ENCODE data around the gene CTDP1.

DNA sequence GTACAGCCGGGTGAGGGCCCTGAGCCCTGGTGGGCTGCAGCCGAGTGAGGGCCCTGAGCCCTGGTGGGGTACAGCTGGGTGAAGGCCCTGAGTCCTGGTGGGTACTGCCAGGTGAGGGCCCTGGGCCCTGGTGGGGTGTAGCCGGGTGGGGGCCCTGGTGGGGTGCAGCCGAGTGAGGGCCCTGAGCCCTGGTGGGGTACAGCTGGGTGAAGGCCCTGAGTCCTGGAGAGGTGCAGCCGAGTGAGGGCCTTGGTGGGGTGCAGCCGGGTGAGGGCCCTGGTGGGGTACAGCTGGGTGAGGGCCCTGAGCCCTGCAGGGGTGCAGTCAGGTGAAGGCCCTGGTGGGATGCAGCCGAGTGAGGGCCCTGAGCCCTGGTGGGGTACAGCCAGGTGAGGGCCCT is 37.5 kb downstream of the CTDP1 start:
- TF ChIP-seq, protein P1, sequence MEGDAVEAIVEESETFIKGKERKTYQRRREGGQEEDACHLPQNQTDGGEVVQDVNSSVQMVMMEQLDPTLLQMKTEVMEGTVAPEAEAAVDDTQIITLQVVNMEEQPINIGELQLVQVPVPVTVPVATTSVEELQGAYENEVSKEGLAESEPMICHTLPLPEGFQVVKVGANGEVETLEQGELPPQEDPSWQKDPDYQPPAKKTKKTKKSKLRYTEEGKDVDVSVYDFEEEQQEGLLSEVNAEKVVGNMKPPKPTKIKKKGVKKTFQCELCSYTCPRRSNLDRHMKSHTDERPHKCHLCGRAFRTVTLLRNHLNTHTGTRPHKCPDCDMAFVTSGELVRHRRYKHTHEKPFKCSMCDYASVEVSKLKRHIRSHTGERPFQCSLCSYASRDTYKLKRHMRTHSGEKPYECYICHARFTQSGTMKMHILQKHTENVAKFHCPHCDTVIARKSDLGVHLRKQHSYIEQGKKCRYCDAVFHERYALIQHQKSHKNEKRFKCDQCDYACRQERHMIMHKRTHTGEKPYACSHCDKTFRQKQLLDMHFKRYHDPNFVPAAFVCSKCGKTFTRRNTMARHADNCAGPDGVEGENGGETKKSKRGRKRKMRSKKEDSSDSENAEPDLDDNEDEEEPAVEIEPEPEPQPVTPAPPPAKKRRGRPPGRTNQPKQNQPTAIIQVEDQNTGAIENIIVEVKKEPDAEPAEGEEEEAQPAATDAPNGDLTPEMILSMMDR (IDR thresholded peaks at IDR 0.05; ENCODE audit: poor library complexity) = no peak
- TF ChIP-seq EZH2 (IDR thresholded peaks at IDR 0.05; ENCODE audit: borderline replicate concordance) (no peak), EZH2phosphoT487 (IDR thresholded peaks at IDR 0.05; ENCODE audit: low read depth, severe bottlenecking, unreplicated experiment) (no peak)

Data from hepatocyte (in vitro differentiated cells).